HAP-1 (cell line): ENCODE results near the gene PTOV1.

Experiments used
- DNase-seq, 2 experiments: peaks; one replicate each; pipeline ENCODE4 v3.0.0-alpha.2; 2016 to 2020; ENCODE audit warnings: low spot score in 2 of 2
- H3K27me3 ChIP-seq: fragments of 250-450 bp; sonication (Bioruptor Pico); 2 replicates; pipeline ENCODE4 v1.5.1; 2020; ENCODE audit warnings: low read depth, mild to moderate bottlenecking, moderate library complexity
- H3K36me3 ChIP-seq: fragments of 250-450 bp; sonication (Bioruptor Pico); replicated peaks from 2 replicates; pipeline ENCODE4 v1.5.1; 2020; ENCODE audit warnings: mild to moderate bottlenecking
- H3K4me1 ChIP-seq: fragments of 250-450 bp; sonication (Bioruptor Pico); 2 replicates; pipeline ENCODE4 v1.5.1; 2020; ENCODE audit warnings: mild to moderate bottlenecking
- H3K4me3 ChIP-seq: fragments of 250-450 bp; sonication (Bioruptor Pico); 2 replicates; pipeline ENCODE4 v1.5.1; 2020; ENCODE audit warnings: mild to moderate bottlenecking, moderate library complexity
- H3K9me3 ChIP-seq: fragments of 250-450 bp; sonication (Bioruptor Pico); 2 replicates; pipeline ENCODE4 v1.5.1; 2020; ENCODE audit warnings: mild to moderate bottlenecking, moderate library complexity
- in situ Hi-C: fragments of 300-500 bp; cut with MboI; formaldehyde crosslinking; loops from 3 replicates; pipeline ENCODE4 v1.14.3; 2020; ENCODE audit warnings: low sequenced_read_pairs, inconsistent platforms, mixed read lengths

The PTOV1 gene

GRCh38 chr19:49861541-49862378 lies 10.8 kb downstream of the PTOV1 start:
- no peak overlapping the region for H3K4me3 ChIP-seq
- in situ Hi-C loops: loop anchor here (25.0 kb wide), 1 partner anchor 374 kb away; the partner anchor contains the start of genes RPL13A and RPS11
- peaks cover 18% of the 10 kb centered on the region for H3K4me1 ChIP-seq
- H3K9me3 ChIP-seq: no peaks in the 10 kb centered on the region
- no peaks in the 10 kb centered on the region for H3K27me3 ChIP-seq
- peaks cover 71% of the 10 kb centered on the region for H3K36me3 ChIP-seq
- DNase-seq: no peak

GRCh38 chr19:49862391-49863253 lies 11.7 kb downstream of the PTOV1 start:
- Histone ChIP-seq H3K4me3 (no peak overlapping the region), H3K27me3 (no peaks in the 10 kb centered on the region), H3K36me3 (peaks cover 63% of the 10 kb centered on the region), H3K4me1 (peaks cover 18% of the 10 kb centered on the region), H3K9me3 (no peaks in the 10 kb centered on the region)
- DNase-seq: peak in 1 of 2 experiments; percentile 80
- in situ Hi-C loops: loop anchor here (25.0 kb wide), 1 partner anchor 375 kb away; the partner anchor contains the start of genes RPL13A and RPS11

DNA sequence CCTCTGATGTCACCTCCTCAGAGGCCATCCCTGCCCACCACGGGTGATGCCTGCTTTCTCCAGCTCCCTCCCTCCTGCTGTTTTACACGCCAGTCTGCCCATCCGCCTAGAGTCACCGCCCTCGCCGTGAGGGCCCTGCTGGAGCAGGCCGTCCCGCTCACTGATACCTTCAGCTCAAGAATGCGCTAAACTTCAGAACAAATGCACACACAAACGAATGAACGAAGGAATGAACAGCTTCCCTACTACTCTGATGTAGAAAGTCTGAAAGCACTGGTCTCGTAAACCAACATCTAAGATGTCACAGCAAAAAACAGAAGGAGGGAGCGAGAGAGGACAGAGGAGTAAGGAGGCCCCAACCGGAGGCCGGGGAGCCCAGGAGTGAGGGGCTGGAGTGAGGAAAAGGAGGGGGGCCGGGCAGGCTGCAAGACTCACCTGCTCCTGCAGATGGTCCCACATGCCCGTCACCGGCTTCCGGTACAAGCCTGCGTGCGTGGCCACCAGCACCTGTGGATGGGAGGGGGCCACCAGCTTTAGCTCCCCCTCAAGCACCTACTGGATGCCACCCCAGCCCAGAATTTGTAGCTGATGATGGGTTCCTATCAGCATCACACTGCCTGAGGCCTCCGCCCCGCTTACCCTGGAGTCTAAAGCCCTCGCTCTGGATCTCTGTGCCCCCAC lies 12.4 kb downstream of the PTOV1 start:
- H3K27me3 ChIP-seq: no peaks in the 10 kb centered on the region
- no peak for DNase-seq
- peaks cover 18% of the 10 kb centered on the region for H3K4me1 ChIP-seq
- in situ Hi-C loops: loop anchor here (25.0 kb wide), 1 partner anchor 376 kb away; the partner anchor contains the start of genes RPL13A and RPS11
- peaks cover 55% of the 10 kb centered on the region for H3K36me3 ChIP-seq
- no peak overlapping the region for H3K4me3 ChIP-seq
- no peaks in the 10 kb centered on the region for H3K9me3 ChIP-seq

DNA sequence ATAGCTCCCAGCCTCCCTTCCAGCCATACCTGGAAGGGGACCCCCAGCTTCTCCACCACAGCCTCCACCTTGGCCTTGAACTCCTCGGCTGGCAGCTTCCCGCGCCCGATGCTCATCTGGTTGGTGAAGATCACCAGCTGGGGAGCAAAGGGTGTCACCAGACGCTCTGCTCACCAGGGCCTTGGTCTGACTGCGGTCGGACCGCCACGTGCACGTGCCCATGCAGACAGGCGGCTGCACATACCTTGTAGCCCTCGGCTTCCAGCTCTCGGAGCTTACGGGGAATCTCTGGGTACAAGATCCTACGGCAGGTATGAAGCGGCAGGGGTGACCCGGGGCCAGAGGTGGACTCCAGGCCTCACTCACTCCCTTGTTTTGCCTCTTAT lies 13.0 kb downstream of the PTOV1 start:
- H3K36me3 ChIP-seq: peaks cover 50% of the 10 kb centered on the region
- no peaks in the 10 kb centered on the region for H3K9me3 ChIP-seq
- in situ Hi-C loops: loop anchor here (25.0 kb wide), 1 partner anchor 377 kb away; the partner anchor contains the start of genes RPL13A and RPS11
- no peak for DNase-seq
- no peak overlapping the region for H3K4me3 ChIP-seq
- peaks cover 18% of the 10 kb centered on the region for H3K4me1 ChIP-seq
- no peaks in the 10 kb centered on the region for H3K27me3 ChIP-seq

GRCh38 chr19:49864890-49865289 lies 13.9 kb downstream of the PTOV1 start:
- H3K36me3 ChIP-seq: peaks cover 40% of the 10 kb centered on the region
- in situ Hi-C loops: loop anchor here (25.0 kb wide), 1 partner anchor 378 kb away; the partner anchor contains the start of genes RPL13A and RPS11
- DNase-seq: no peak
- H3K27me3 ChIP-seq: no peaks in the 10 kb centered on the region
- no peaks in the 10 kb centered on the region for H3K9me3 ChIP-seq
- H3K4me1 ChIP-seq: peaks cover 18% of the 10 kb centered on the region
- H3K4me3 ChIP-seq: no peak overlapping the region; the same call in 1 of the 2 replicates

- no peaks in the 10 kb centered on the region for H3K27me3 ChIP-seq
- H3K36me3 ChIP-seq: peaks cover 31% of the 10 kb centered on the region
- no peaks in the 10 kb centered on the region for H3K9me3 ChIP-seq
- peak; percentile 89 to 92 for DNase-seq
- H3K4me3 ChIP-seq: peak within 1 kb of the TSS; percentile 84
- in situ Hi-C loops: loop anchor here (25.0 kb wide), 1 partner anchor 380 kb away; the partner anchor contains the start of genes RPL13A and RPS11
- H3K4me1 ChIP-seq: peaks cover 25% of the 10 kb centered on the region
Observed at GRCh38 chr19:49866933-49867782, 16.2 kb downstream of the PTOV1 start, which contains the start of gene PNKP. Gene PNKP, minus strand, starts transcription at chr19:49867576. Its CDS starts 372 bp downstream, at chr19:49867204.

DNA sequence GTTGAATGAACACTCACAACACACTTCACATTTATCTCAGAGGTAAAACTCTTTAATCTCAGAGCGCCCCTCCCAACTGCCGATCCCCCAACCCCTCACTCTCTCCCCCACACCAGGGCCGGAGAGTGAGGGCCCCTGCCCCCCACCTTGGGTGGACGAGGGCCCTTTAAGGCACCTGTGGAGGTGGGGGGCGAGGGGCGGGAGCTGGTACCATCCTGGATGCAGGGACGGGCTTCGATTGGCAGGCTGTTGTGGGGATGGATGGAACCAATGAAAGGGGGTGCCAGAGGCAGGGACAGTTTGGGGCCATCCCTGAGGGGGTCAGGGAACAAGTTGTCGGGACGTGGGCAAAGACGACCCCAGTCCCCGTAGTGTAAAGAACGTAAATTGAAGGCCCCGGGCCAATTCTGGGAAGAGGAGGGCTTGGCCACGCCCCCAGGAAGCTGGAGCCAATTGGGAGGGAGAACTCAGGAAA lies 18.1 kb downstream of the PTOV1 start:
- Histone ChIP-seq H3K4me1 (peaks cover 21% of the 10 kb centered on the region), H3K36me3 (peaks cover 16% of the 10 kb centered on the region), H3K27me3 (no peaks in the 10 kb centered on the region), H3K9me3 (no peaks in the 10 kb centered on the region), H3K4me3 (peak overlapping the region; percentile 18)
- no peak for DNase-seq
- in situ Hi-C loops: loop anchor here (25.0 kb wide), 1 partner anchor 382 kb away; the partner anchor contains the start of genes RPL13A and RPS11

DNA sequence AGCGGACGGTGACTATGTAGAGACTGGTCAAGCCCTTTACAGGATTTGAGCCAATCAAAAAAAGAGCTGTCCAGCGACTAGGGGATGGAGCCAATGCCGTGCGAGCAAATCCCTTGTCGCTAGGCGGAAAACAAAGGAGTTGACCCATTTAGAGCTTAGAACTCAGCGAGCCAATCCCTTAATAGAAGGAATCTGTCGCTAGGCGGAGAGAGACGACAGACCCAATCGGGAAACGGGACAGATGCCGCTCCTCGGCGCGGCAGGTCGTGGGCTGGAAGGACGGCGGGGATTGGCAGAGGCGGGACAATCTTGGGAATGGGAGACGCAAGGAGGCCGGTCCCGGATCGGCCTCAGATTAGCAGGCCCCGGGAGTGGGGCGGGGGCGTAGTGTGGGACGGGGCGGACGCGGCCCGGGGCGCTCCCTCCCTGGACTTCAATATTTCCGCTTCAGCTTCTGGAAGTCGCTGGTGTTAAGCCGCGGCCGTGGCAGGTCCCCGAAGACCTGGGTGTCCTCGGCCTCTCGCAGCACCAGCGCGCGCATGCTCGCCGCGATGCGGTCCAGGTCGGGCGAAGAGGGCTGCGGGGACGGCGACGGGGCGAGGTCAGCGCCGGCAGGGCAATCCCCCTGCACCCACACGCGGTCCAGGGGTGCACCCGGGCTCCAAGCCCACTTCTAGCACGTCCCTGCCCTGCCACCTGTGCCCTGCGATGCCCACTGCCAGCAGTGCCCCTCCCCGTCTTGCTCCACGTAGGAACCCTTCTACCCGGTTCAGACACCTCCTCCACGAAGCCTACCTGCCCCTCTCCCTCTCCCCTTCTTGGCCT lies 18.7 kb downstream of the PTOV1 start:
- no peaks in the 10 kb centered on the region for H3K27me3 ChIP-seq
- peaks cover 10% of the 10 kb centered on the region for H3K36me3 ChIP-seq
- in situ Hi-C loops: loop anchor here (25.0 kb wide), 1 partner anchor 382 kb away; the partner anchor contains the start of genes RPL13A and RPS11
- H3K4me3 ChIP-seq: peak overlapping the region; percentile 38
- peaks cover 21% of the 10 kb centered on the region for H3K4me1 ChIP-seq
- DNase-seq: peak; percentile 97 to 100
- H3K9me3 ChIP-seq: no peaks in the 10 kb centered on the region

GRCh38 chr19:49870309-49870901 lies 19.4 kb downstream of the PTOV1 start:
- DNase-seq: no peak
- Histone ChIP-seq H3K9me3 (no peaks in the 10 kb centered on the region), H3K27me3 (no peaks in the 10 kb centered on the region), H3K4me3 (peak overlapping the region; percentile 38), H3K36me3 (peaks cover 5% of the 10 kb centered on the region), H3K4me1 (peaks cover 17% of the 10 kb centered on the region)
- in situ Hi-C loops: loop anchor here (25.0 kb wide), 1 partner anchor 383 kb away; the partner anchor contains the start of genes RPL13A and RPS11

GRCh38 chr19:49871349-49871985 lies 20.5 kb downstream of the PTOV1 start:
- Histone ChIP-seq H3K36me3 (peaks cover 5% of the 10 kb centered on the region), H3K27me3 (no peaks in the 10 kb centered on the region), H3K4me3 (no peak overlapping the region), H3K9me3 (no peaks in the 10 kb centered on the region), H3K4me1 (peaks cover 8% of the 10 kb centered on the region)
- no peak for DNase-seq
- in situ Hi-C loops: loop anchor here (25.0 kb wide), 1 partner anchor 384 kb away; the partner anchor contains the start of genes RPL13A and RPS11
